ENCODE data around the gene COL27A1. TPM values are rescaled to one million over a fixed set of nuclear protein-coding genes. Genes with fewer than 3 reads are reported as not detected.
A peak's percentile ranks its signal among the peaks of the same experiment; 100 is the strongest.
"Not testable (repeated sequence)": the region's sequence is repeated elsewhere in the genome, so short reads cannot be mapped to it uniquely, and the experiment has no call there.

COL27A1 gene
- total RNA-seq, 1 donor from 2014 or later, result 0.33 TPM

GRCh38 chr9:114327749-114328148 lies 172.4 kb downstream of the COL27A1 start:
- no peaks in the 10 kb centered on the region for H3K4me1 Mint-ChIP-seq
- no peak for ATAC-seq (ENCODE audit: low read depth)
- no peak overlapping the region for H3K4me3 Mint-ChIP-seq
- intact Hi-C loops (cut with micrococcal nuclease), result no loop called here
- no peaks in the 10 kb centered on the region for H3K27me3 Mint-ChIP-seq
- H3K36me3 Mint-ChIP-seq (ENCODE audit: low read depth), result no peaks in the 10 kb centered on the region
- no peaks in the 10 kb centered on the region for H3K9me3 Mint-ChIP-seq
- TF ChIP-seq, protein P1, sequence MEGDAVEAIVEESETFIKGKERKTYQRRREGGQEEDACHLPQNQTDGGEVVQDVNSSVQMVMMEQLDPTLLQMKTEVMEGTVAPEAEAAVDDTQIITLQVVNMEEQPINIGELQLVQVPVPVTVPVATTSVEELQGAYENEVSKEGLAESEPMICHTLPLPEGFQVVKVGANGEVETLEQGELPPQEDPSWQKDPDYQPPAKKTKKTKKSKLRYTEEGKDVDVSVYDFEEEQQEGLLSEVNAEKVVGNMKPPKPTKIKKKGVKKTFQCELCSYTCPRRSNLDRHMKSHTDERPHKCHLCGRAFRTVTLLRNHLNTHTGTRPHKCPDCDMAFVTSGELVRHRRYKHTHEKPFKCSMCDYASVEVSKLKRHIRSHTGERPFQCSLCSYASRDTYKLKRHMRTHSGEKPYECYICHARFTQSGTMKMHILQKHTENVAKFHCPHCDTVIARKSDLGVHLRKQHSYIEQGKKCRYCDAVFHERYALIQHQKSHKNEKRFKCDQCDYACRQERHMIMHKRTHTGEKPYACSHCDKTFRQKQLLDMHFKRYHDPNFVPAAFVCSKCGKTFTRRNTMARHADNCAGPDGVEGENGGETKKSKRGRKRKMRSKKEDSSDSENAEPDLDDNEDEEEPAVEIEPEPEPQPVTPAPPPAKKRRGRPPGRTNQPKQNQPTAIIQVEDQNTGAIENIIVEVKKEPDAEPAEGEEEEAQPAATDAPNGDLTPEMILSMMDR (IDR thresholded peaks at IDR 0.05), result no peak
- no peak overlapping the region for H3K27ac Mint-ChIP-seq
- POLR2A ChIA-PET, result no interaction called here
- no peak for DNase-seq
- CTCF ChIA-PET, result no interaction called here

GRCh38 chr9:114328357-114328820 lies 173.1 kb downstream of the COL27A1 start:
- ATAC-seq (ENCODE audit: low read depth); CTCF ChIA-PET; H3K4me1 Mint-ChIP-seq; POLR2A ChIA-PET; DNase-seq; H3K27me3 Mint-ChIP-seq; intact Hi-C loops (cut with micrococcal nuclease); H3K36me3 Mint-ChIP-seq (ENCODE audit: low read depth); H3K9me3 Mint-ChIP-seq; H3K4me3 Mint-ChIP-seq; H3K27ac Mint-ChIP-seq: not testable (repeated sequence)

- intact Hi-C loops (cut with micrococcal nuclease); H3K9me3 Mint-ChIP-seq; DNase-seq; H3K27ac Mint-ChIP-seq; ATAC-seq (ENCODE audit: low read depth); H3K4me3 Mint-ChIP-seq; H3K27me3 Mint-ChIP-seq; H3K36me3 Mint-ChIP-seq (ENCODE audit: low read depth); POLR2A ChIA-PET; H3K4me1 Mint-ChIP-seq; CTCF ChIA-PET: not testable (repeated sequence)
These were observed 173.7 kb downstream of the COL27A1 start for GRCh38 chr9:114328937-114329624.

- H3K27me3 Mint-ChIP-seq, POLR2A ChIA-PET, H3K4me3 Mint-ChIP-seq: not testable (repeated sequence)
These were observed 174.3 kb downstream of the COL27A1 start, which contains the start of gene ORM2 for GRCh38 chr9:114329625-114330022. ORM2 (plus strand) TSS chr9:114329869; CDS start chr9:114329905, 36 bp downstream.

DNA sequence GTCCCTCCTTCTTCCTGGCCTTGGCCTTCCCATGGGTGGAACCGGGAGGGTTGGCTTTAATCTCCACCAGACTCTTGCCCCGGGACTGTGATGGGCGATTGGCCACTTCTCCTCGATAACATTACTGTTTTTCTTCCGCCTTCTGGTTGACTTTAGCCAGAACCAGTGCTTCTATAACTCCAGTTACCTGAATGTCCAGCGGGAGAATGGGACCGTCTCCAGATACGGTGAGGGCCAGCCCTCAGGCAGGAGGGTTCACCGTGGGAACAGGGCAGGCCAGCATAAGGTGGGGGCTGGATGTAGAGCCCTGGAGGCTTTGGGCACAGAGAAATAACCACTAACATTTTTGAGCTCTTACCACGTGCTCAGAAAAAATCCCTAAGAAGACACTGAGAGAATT lies 175.3 kb downstream of the COL27A1 start:
- H3K4me1 Mint-ChIP-seq, result peaks cover 4% of the 10 kb centered on the region
- DNase-seq (no peak), ATAC-seq (ENCODE audit: low read depth) (no peak)
- no peak overlapping the region for H3K4me3 Mint-ChIP-seq
- ChIA-PET CTCF (no interaction called here), POLR2A (no interaction called here)
- H3K27me3 Mint-ChIP-seq, result no peaks in the 10 kb centered on the region
- TF ChIP-seq, protein P1 (IDR thresholded peaks at IDR 0.05), result no peak
- H3K36me3 Mint-ChIP-seq (ENCODE audit: low read depth), result peaks cover 12% of the 10 kb centered on the region
- no peak overlapping the region for H3K27ac Mint-ChIP-seq
- intact Hi-C loops (cut with micrococcal nuclease), result no loop called here
- no peaks in the 10 kb centered on the region for H3K9me3 Mint-ChIP-seq

More at GRCh38 chr9:114329625-114330022, 174.3 kb downstream of the COL27A1 start, which contains the start of gene ORM2:
- DNase-seq; H3K27ac Mint-ChIP-seq; H3K36me3 Mint-ChIP-seq (ENCODE audit: low read depth); intact Hi-C loops (cut with micrococcal nuclease); H3K9me3 Mint-ChIP-seq; CTCF ChIA-PET; ATAC-seq (ENCODE audit: low read depth); H3K4me1 Mint-ChIP-seq: not testable (repeated sequence)

DNA sequence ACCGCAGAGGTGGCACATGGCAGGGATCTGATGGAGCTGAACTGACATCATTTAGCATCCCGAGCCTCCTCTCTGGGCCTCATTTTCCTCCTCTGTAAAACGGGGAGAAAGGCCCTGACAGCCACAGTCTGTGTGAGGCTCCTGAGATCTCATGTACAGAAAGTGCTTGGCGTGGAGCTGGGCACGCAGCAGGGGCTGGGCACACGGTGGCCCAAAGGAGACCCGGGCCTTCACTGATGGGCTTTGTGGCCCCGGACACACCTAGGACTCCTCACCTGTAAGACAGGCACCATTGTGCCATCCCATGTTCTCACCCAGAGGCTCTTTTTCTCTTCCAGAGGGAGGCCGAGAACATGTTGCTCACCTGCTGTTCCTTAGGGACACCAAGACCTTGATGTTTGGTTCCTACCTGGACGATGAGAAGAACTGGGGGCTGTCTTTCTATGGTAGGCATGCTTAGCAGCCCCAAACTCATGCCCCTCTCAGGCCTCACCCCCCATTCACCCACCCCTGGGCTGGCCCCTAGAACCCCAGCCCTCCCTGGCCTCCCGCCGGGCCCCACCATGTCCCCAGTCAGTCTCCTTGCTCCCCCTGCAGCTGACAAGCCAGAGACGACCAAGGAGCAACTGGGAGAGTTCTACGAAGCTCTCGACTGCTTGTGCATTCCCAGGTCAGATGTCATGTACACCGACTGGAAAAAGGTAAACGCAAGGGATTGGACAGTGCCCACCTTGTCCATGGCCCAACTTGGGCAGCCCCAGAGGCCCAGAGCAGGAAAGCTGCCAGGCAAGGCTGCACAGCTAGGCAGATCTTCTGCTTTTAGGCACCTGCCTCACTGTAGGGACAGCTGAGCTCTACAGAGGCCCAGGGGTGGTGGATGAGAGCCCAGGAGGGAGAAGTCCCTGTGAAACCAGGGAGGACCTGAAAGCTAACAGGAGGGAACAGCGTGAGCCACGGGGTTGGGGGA lies 176.2 kb downstream of the COL27A1 start:
- peak; percentile 23 for ATAC-seq (ENCODE audit: low read depth)
- CTCF ChIA-PET; intact Hi-C loops (cut with micrococcal nuclease); POLR2A ChIA-PET; H3K27me3 Mint-ChIP-seq; H3K4me3 Mint-ChIP-seq; DNase-seq; H3K9me3 Mint-ChIP-seq; H3K4me1 Mint-ChIP-seq: not testable (repeated sequence)
- peak overlapping the region; percentile 30 for H3K27ac Mint-ChIP-seq
- H3K36me3 Mint-ChIP-seq (ENCODE audit: low read depth), result peaks cover 21% of the 10 kb centered on the region

DNA sequence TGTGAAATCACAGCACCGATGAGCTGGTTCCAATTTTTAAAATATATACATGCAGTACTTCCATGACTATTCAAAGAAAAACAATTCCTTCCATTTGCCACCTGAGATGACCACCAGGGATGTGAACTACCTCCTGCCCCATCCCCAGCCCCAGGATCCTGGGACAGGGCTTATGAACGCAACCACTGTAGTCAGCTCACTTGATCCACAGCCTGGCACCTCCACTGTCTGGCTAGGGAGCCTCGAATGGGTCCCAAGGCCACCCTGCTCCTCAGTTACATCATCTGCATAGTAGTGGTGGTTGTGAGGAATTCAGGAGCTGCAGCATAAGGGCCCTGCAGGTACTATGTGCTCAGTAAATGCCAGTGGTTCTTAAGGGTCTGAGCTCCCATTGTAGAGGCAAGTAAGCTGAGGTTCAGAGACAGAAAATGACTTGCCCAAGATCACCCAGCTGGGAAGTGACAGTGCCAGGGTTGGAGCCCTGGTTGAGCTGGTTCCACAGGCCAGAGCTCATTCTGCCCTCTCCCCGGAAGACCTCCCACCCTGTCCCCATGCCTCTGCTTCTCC lies 177.2 kb downstream of the COL27A1 start:
- H3K4me3 Mint-ChIP-seq; CTCF ChIA-PET; H3K27me3 Mint-ChIP-seq; H3K4me1 Mint-ChIP-seq; H3K9me3 Mint-ChIP-seq; intact Hi-C loops (cut with micrococcal nuclease); DNase-seq; ATAC-seq (ENCODE audit: low read depth): not testable (repeated sequence)
- POLR2A ChIA-PET, result interaction anchor here (0.6 kb wide), 1 partner anchor 48 kb away, joined by 6 read pairs; no protein-coding TSS in a partner anchor
- peaks cover 30% of the 10 kb centered on the region for H3K36me3 Mint-ChIP-seq (ENCODE audit: low read depth)
- H3K27ac Mint-ChIP-seq, result peak overlapping the region; percentile 59

DNA sequence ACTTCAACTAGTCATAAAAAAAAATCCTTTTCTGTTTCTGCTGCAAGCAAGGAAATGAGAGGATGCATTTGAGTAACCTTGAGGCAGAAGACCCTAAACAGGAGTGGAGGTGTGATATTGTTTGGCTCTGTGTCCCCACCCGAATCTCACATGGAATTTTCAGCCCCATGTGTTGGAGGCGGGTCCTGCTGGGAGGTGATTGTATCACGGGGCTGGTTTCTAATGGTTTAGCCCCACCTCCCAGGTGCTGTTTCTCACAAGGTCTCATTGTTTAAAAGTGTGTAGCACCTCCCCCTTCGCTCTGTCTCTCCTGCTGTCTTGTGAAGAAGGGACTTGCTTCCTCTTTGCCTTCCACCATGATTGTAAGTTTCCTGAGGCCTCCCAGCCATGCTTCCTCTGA lies 178.4 kb downstream of the COL27A1 start:
- DNase-seq; H3K4me3 Mint-ChIP-seq; intact Hi-C loops (cut with micrococcal nuclease); H3K9me3 Mint-ChIP-seq; H3K27me3 Mint-ChIP-seq; ATAC-seq (ENCODE audit: low read depth); POLR2A ChIA-PET; CTCF ChIA-PET; H3K27ac Mint-ChIP-seq: not testable (repeated sequence)
- Mint-ChIP-seq H3K4me1 (peaks cover 13% of the 10 kb centered on the region), H3K36me3 (ENCODE audit: low read depth) (peaks cover 41% of the 10 kb centered on the region)

Measured in activated B cell treated with CpG ODN at 0.5 μM for 24 hours (primary cell).